Fibroblast of skin of left biceps (primary cell): Measurements from ENCODE around the gene SPTBN4.
"Not testable (repeated sequence)": the region's sequence is repeated elsewhere in the genome, so short reads cannot be mapped to it uniquely, and the experiment has no call there.

Experiments used
- DNase-seq, 2 experiments: peaks; one replicate each; pipeline ENCODE4 v3.0.0-alpha.2; 2013; ENCODE audit warnings: low read depth in 2 of 2

The SPTBN4 gene

DNA sequence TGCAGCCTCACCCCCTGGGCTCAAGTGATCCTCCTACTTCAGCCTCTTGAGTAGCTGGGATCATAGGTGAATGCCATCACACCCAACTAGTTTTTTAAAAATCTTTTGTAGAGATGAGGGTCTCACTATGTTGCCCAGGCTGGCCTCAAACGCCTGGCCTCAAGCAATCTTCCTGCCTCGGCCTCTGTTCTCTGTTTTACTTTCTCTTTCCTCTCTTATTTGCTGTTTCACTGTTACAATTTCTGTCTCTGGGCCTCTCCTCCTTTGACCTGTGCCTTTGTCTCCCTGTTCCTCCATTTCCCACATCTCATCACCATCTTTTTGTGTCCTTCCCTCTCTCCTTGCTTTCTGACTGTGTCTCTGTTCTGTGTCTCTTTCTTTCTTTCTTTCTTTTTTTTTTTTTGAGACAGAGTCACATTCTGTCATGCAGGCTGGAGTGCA is 119.2 kb downstream of the SPTBN4 start:
- no peak for DNase-seq

DNA sequence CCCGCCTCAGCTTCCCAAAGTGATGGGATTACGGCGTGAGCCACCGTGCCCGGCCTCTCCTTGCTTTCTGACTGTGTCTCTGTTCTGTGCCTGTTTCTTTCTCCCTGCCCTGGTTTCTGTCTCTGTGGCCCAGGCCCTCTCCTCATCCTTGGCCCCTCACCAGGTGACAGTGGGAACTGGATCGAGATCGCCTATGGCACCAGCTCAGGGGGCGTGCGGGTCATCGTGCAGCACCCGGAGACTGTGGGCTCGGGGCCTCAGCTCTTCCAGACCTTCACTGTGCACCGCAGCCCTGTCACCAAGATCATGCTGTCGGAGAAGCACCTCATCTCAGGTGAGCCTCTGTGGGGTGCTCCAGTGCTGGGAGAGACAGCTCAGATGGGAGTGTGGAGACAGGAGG is 119.8 kb downstream of the SPTBN4 start:
- DNase-seq: no peak

DNA sequence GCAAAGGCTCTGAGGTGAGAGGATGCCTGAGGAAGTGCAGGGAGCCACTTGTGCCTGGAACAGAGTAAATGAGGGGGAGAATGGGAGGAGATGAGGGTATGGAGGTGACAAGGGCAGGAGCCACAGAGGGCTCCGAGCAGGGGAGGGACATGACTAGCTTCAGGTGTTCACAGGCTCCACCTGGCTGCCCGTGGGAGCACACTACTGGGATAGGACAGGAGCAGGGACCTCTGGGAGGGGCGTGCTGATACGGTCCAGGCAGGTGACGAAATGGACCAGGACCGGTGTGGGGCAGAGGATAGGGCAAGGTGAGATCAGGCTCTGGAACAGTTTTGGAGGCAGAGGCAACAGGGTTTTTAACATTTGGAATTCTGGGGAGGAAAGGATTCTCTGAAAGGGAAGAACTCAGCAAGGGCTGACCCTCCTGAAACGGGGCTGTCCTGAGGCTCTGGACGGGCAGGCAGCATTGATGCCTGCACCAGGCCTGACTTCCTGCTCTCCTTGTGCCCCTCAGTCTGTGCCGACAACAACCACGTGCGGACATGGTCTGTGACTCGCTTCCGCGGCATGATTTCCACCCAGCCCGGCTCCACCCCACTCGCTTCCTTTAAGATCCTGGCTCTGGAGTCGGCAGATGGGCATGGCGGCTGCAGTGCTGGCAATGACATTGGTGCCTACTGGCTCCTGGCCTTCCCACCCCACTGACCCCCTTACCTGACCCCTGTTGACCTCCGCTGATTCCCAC is 121.5 kb downstream of the SPTBN4 start:
- no peak for DNase-seq

DNA sequence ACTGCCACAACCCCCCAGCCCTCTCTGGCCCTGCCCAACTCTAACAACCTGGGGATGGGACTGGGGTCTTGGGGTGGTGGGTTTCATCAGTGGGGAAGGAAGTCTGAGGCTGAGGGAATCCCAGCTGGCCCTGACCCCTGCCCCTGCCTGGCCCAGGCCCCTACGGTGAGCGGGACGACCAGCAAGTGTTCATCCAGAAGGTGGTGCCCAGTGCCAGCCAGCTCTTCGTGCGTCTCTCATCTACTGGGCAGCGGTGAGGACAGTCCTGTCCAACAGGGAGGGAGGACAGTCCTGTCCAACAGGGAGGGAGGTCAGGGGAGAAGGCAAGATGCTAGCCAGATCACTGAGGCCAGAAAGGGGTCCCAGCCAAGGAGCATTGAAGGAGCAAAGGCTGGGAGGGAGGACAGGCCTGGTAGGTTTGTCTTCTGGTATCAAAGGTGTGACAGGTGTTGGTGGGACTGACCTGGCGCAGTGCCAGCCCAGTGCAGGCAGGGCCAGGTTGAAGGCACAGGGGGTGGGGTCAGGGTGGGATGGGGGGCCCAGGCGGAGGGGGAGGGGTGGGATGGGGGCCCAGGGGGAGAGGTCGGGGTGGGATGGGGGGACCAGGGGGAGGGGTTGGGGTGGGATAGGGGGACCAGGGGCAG is 122.2 kb downstream of the SPTBN4 start:
- DNase-seq: no peak

DNA sequence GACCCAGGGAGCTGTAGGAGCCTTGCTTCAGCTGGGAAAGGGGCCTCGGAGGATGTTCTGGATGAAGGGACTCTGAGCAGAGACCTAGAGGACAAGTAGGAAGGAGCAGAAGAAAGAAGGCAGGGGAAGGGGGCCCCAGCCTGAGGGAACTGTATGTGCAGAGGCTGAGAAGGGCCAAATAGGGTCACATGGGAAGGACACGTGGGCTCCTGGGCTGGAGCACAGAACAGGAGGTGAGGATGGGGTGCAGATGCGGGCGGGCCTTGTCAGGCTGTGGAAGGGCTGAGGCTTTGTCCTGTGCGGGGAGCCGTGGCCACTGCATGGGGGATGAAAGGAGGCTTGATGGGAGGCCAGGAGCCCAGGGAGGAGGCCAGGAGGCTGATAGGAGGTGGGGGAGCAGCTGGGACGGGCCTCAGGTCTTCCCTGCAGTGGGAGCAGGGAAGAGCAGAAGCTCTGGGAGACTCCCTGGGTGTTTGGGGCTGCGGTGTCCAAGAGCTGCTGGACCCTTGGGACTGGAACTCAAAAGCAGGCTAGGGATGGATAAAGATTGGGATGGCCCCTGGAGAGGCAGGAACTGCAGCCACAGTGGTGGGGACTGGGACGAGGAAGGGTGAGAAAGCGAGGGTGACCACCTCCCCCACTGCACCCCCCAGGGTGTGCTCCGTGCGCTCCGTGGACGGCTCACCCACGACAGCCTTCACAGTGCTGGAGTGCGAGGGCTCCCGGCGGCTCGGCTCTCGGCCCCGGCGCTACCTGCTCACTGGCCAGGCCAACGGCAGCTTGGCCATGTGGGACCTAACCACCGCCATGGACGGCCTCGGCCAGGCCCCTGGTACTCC is 123.0 kb downstream of the SPTBN4 start:
- DNase-seq: no peak

DNA sequence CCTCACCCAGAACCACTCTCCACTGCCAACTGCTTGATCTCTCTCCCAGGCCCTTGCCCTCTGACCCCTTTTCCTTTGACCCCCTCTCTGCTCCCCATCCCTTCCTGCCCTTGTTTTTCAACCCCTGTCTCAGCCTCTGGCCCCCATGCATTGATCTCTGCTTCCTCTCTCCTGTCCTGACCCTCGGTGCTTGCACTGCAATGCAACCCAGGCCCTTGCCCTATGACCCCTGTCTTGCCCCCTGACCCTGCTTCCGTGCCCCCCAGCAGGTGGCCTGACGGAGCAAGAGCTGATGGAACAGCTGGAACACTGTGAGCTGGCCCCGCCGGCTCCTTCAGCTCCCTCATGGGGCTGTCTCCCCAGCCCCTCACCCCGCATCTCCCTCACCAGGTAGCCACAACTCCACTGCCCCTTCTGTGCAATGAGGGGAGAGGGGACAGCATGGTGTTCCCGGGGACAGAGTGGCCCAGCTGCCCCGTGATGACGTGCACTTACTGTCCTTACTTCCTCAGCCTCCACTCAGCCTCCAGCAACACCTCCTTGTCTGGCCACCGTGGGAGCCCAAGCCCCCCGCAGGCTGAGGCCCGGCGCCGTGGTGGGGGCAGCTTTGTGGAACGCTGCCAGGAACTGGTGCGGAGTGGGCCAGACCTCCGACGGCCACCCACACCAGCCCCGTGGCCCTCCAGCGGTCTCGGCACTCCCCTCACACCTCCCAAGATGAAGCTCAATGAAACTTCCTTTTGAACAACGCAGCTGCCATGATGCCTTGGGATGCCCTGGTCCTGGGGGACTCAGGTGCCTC is 123.9 kb downstream of the SPTBN4 start:
- DNase-seq: no peak

DNA sequence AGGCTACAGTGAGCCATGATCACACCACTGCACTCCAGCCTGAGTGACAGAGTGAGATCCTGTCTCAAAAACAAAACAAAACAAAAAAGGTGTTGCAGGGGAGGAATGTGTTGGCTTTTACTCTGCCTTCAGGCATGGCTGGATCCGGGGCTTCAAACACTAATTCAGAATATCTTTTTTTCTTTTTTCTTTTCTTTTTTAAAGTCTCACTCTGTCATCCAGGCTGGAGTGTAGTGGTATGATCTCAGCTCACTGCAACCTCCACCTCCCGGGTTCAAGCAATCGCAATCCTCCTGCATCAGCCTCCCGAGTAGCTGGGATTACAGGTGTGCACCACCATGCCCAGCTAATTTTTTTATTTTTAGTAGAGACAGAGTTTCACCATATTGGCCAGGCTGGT is 124.9 kb downstream of the SPTBN4 start:
- not testable (repeated sequence) for DNase-seq

DNA sequence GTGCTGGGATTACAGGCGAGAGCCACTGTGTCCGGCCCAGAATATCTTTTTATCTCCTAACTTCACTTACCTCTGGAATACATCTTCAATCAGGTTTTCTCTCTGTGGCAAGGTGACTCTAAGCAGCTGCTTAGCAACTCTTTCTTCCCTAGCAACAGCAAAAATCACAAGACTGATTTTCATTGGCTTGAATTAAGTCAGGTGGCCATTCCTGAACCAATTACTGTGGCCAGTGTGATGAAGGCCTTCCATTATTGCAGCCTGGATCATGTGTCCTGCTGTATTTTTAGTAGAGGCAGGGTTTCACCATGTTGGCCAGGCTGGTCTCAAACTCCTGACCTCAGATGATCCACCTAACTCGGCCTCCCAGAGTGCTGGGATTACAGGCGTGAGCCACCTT is 125.4 kb downstream of the SPTBN4 start:
- no peak for DNase-seq

DNA sequence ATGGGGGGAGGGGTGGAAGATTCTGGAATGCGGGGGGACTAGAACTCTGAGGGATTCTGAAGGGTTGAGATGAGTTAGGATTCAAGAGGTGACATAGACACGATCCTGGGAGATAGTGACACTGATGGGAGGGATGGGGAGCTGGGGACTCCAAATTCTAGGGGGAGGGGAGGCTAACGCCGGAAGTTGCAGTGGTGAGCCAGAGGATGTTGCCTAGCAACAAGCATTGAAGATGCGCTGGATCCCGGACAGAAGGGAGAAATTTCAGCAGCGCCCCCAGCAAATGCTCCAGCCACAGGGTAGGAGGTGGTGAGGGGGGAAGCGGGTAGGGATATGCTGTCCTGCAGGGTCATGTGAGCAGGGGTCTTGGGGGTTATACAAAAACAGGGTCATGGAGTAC is 127.5 kb downstream of the SPTBN4 start:
- DNase-seq: no peak

DNA sequence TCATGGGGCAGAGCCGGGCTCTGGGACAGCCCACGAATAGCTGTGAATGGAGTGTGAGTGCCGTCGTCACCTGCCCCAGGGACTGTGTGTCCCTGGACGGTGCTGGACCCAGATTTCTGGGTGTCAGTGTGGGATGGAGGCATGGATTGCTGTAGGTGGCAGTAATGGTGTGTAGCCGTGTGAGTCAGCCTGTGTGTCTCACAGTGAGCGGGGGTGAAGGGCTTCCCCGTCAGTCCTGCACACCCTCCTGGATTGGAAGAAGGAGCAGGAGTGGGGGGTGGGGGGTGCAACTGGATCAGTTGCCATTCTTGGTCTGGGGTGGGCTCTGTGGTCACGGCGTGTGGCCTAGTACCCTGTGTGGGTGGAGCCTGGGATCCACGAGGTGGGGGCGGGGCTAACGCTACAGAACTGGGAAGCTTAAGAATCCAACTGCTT is 127.9 kb downstream of the SPTBN4 start:
- DNase-seq: no peak

DNA sequence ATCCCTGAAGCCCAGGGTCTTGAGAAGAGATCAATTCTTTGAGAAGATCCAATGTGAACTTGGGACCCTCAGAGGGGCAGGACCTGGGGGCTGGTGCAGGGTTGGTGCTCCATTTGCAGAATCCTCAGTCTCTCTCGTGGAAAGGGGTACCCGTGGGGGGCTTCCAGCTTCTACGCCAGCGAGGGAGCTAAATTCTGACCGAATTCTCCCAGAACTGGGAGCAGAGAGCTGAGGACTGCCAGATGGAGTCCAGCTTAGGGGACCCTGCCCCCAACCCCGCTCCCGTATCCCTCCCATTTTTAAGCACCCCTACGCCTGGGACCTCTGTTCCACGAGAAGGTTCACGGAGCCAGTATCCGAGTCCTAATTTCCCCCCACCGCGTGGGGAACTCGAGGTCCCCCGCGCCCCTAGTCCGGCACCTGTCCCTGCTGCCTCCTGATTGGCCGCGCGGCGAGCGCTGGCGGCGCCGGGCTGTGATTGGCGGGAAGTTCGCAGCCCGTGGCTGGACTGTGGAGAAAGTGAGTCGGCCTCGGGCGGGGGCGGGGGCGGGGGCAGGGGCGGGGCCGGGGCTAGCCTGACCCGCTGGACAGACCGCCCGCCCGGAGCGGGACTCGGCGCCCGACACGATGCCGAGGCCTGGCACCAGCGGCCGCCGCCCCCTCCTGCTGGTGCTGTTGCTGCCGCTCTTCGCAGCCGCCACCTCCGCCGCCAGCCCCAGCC is 130.0 kb downstream of the SPTBN4 start:
- no peak for DNase-seq

DNA sequence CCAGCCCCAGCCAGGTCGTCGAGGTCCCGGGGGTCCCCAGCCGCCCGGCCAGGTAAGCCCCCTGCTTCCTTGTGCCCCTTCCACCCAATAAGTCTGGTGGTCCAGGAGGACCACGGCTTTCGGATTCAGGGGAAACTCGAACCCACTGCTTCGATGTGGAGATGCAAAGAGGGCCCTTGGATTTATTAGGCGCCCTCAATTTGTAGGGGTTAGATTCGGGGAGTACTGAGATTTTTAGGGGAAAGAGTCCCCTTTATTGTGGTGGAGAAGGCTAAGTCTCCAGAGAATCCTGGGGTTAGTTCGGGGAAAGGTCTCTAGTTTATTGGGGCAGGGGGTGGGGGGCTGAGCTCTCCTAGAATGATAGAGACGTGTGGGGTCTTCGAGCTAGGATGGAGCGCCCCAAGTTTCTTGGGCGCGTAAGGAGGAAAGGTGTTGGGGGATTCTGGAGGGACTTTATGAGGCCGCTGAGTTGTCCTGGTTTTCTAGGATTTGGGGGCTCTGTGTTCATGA is 130.6 kb downstream of the SPTBN4 start:
- no peak for DNase-seq

DNA sequence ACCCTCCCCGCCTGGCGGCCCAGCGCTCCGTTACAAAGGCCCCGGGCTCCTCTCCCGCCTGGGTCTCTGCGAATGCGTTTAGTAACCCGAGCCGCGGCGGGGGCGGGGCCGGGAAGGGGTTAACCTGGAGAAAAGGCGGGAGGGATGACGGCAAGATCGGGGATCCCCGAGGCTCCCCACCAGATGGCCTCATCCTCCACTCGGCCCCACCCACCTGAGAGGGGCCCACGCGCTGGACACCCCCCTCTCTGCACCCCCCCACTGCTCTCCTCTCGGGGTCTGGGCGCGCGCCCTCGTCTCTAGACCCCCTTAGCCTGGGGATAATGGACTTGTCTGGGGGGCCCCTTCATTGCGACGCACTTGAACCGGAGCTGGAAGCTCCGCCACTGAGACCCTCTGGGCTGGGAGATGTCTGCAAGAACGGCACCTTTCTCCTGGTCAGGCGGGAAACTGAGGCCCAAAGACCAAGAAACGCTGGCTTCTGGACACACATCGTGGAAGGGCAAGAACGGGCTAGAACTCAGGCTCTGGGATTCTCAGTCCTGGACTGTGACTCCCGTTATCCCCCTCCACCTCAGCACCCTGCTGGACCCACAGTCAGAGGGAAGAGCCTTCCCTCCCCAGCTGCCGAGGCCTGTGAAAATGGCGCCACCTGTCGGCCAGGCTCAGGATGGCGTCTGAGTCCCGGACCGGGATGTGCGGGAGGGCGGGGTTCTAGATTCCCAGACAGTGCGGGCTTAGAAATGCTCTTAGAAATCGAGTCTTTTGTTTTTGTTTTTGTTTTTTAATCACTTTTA is 131.5 kb downstream of the SPTBN4 start:
- DNase-seq: peak; percentile 60 to 66

DNA sequence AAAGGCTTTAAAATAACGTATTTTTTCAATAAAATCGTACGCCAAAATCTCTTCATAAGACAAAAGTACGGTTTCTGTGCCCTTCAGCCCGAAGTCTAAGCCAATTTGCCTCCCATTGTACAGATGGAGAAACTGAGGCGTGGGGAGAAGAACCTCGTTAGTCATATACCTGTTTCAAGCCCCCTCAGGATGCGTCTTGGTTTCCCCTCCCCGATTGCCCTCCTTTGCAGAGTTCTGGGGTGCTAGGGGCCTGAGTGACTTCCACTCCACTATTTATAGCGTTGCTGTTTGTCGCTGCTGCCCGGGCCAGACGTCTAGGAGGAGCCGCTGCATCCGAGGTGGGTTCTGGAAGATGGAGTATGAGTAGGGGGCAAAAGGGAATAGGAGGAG is 132.1 kb downstream of the SPTBN4 start:
- no peak for DNase-seq

DNA sequence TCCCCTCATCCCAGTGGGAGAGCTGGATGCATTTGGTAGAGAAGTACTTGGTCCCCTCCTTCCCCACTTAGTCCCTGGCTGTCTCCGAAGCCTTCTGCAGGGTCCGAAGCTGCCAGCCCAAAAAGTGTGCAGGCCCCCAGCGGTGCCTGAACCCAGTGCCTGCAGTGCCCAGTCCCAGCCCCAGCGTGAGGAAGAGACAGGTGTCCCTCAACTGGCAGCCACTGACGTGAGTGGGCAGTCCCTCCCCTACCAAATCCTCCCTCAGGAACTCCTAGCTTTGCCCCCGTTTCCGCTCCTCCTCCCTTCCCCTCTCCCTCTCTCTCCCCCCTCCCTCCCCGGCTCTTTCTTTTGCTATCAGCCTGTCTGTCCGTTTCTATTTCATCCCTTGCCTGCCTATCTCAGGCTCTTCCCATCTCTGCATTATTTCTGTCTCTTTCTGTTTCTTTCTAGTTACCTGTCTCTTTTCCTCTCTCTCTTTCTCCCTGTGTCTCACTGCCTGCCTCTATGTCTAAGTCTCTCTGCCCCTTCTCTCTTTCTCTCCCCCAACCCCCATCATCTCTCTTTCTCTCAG is 132.6 kb downstream of the SPTBN4 start:
- no peak for DNase-seq

DNA sequence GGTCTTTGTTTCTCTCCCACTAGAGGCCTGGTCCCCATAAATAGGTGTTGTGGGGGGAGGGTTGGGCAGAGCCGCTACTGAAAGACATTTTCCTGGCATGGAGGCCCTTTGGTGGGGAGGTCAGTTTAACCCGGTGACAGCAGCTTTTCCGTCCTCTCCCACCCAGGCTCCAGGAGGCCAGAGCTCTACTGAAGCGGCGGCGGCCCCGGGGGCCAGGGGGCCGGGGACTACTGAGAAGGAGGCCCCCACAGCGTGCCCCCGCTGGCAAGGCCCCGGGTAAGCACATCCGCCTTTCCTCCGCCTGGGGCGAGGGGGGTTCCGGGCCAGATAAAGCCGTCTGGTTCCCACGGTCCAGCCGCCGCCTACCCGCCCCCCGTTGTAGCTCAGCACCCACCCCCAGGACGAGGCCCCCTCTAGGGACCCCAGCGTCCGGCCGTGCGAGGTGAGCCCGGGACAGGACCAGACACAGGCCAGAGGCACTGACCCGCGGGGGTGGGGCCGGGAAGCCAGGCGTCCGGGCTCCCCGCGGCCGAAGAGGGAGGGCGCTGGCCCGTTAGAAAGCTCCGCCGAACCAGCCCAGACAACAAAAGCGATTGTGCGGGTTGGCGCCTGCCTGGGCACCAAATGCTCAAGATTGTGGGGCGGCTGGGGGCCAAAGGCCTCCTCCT is 133.2 kb downstream of the SPTBN4 start:
- DNase-seq: no peak

DNA sequence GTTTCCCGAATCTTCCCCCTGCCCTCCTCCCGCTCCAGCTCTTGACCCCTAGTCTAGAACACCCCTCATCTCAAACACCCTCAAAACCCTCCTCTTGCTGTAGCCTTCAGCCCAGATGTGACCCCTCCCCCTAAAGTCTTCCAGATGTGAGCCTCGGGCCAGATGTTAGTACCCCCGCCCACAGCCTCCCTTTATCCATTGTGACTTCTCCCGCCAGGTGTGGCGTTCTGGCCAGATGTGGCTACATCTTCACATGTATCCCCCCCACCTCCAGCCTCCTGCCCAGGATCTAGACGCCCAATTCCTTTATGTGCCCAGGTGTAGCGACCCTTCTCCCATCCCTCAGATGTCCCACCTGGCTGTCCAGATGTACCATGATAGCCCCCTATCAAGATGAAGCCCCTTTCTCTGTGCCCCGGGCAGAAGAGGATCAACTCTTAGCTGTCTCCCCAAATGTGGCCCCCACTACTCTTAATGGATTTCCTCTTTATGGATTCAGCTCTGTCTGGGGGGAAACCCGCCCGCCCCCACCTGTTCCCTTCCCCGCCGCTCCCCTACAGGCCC is 133.9 kb downstream of the SPTBN4 start:
- no peak for DNase-seq

DNA sequence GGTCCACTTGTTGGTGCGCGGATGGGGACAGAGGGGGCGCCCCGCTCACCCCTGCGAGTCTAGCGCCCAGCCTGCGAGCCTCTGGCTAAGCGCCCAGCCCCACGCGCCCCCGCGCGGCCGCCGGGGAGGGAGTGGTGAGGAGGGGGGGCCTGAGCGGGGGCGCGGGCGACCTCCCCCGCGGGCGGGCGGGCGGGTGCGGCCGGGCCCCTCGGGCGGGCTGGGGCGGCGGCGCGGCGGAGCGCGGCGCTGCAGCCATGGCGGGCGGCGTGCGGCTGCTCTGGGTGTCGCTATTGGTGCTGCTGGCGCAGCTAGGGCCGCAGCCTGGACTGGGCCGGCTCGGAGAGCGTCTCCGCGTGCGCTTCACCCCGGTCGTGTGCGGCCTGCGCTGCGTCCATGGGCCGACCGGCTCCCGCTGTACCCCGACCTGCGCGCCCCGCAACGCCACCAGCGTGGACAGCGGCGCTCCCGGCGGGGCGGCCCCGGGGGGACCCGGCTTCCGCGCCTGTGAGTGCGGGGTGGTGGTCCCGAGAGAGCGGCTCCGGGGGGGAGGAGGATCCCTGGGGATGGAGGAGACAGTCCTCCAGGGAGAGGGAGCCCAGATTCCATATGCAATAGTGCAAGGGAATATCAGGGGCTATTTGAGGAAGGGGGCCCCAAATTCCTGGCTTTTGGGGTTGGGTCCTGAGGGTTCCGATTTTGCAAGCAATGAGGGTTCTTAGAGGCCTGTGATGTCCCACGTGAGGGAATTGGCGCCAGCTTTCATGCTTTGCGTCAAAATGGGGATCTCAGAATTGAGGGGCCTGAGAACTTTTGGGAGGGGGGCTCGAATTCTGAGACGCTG is 134.6 kb downstream of the SPTBN4 start, which contains the start of gene LTBP4:
Gene LTBP4 (plus strand): TSS at position 236 of the 841 bp plus-strand sequence. CDS start 19 bp downstream, at position 255.
- DNase-seq: no peak
